HUES64 (cell line): ENCODE results near the gene PFN1.

ENCODE experiments used
- H3K27ac ChIP-seq: 2 replicates; pipeline ENCODE4 v1.7.0; 2013; ENCODE audit warnings: low read depth, low read length, inconsistent platforms
- H3K27me3 ChIP-seq: 2 replicates; pipeline ENCODE4 v1.6.1; 2013; ENCODE audit warnings: mild to moderate bottlenecking, low read length; ENCODE audit not compliant: insufficient read depth
- H3K36me3 ChIP-seq: 2 replicates; pipeline ENCODE4 v1.6.1; 2013; ENCODE audit warnings: mild to moderate bottlenecking, low read length; ENCODE audit not compliant: insufficient read depth
- H3K4me1 ChIP-seq: 2 replicates; pipeline ENCODE4 v1.6.1; 2013; ENCODE audit warnings: mild to moderate bottlenecking, low read length, moderate library complexity; ENCODE audit not compliant: insufficient read depth
- H3K4me3 ChIP-seq: 2 replicates; pipeline ENCODE4 v1.5.1; 2013; ENCODE audit warnings: mild to moderate bottlenecking, low read length, moderate library complexity
- H3K9ac ChIP-seq: 2 replicates; pipeline ENCODE4 v1.6.1; 2013; ENCODE audit warnings: mild to moderate bottlenecking, low read depth, low read length
- H3K9me3 ChIP-seq: 2 replicates; pipeline ENCODE4 v1.6.1; 2013; ENCODE audit warnings: low read depth, low read length; ENCODE audit not compliant: insufficient read depth
- WGBS: fragments of 150-250, 120-280 bp; methylation state at CpG from one replicate; pipeline ENCODE4 v1.1.7; 2013; ENCODE audit warnings: missing lambda C conversion rate; 5-methylcytosine and 5-hydroxymethylcytosine counted together

The PFN1 gene

DNA sequence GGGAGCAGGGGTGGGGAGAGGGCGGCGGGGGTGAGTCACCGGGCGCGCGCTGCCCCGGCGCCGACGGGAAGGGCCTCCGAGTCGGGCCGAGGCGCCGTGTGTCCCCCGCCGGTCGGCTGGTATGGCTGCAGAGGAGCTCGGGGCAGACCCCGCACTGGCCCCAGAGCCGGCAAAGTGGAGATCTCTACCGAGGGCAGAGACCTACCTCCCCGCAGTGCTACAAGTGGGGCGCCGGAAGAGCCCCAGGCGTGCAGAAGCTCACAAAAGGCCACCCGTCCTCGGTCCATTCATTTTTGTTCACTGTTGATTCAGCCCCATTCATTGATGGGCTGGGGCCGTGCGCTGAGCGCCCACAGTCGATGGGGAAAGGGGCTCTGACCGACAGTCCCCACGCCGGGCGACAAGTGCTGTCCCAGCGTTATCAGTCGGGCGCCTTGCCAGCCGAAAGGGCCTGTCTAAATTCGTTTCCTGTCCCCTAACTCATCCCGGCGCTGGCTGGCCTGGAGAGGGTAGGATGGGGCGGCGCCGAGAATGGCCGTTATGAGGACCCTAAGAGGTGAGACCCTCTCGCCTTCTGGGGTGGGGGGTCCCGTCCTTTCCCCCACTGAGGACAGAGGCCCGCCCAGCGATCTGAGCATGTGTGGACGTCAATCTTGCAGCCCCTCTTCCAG lies 1.9 kb upstream of the PFN1 start:
- H3K4me3 ChIP-seq: peak overlapping the region; percentile 76
- H3K9me3 ChIP-seq: no peaks in the 10 kb centered on the region
- WGBS: under 1% methylated on average over 52 of the region's 52 CpGs

DNA sequence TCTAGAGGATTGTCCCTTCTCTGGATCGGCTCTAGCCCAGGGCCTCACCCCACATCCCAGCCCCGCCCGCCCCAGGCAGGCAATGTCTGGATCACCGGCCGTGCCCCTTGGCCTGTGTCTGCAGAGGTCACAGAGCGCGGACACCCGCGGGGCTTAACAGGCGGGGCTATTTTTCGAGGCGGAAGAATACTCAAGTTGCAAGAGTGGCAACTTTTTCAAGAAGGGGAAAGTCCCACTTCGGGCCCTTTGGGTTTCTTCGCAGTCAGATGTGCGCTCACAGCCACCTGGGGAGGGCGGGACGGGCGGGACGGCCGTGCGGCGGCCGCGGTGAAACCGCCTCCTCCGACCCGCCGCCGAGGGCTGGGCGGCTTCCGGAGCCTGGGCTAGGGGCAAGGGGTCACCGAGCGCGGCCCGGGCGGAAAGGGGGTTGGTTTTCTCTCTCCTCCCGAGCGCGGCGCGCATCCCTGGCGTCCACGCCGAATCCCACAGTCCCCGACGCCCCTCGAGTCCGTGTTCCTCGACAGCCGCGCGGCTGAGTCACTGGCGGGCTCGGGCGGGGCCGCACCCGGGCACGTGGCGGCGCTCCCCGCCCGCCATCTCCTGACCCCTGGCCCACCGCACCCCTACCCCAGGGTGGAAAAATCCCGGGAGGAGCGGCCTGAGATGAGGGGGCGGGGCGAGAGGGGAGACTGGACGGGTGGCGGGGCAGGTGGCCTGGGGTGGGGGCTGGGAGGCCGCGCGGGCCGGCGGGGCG lies 1.2 kb upstream of the PFN1 start:
- peak overlapping the region; percentile 100 for H3K27ac ChIP-seq
- WGBS: under 1% methylated on average over 73 of the region's 75 CpGs
- H3K36me3 ChIP-seq: peaks cover 30% of the 10 kb centered on the region
- H3K9me3 ChIP-seq: no peaks in the 10 kb centered on the region
- peak overlapping the region; percentile 99 for H3K9ac ChIP-seq
- H3K27me3 ChIP-seq: no peaks in the 10 kb centered on the region
- peaks cover 32% of the 10 kb centered on the region for H3K4me1 ChIP-seq
- peak overlapping the region; percentile 99 for H3K4me3 ChIP-seq

More for the DNA sequence above, 1.9 kb upstream of the PFN1 start:
- Histone ChIP-seq H3K27me3 (no peaks in the 10 kb centered on the region), H3K27ac (peak overlapping the region; percentile 100), H3K36me3 (peaks cover 23% of the 10 kb centered on the region), H3K9ac (peak overlapping the region; percentile 90), H3K4me1 (peaks cover 27% of the 10 kb centered on the region)

DNA sequence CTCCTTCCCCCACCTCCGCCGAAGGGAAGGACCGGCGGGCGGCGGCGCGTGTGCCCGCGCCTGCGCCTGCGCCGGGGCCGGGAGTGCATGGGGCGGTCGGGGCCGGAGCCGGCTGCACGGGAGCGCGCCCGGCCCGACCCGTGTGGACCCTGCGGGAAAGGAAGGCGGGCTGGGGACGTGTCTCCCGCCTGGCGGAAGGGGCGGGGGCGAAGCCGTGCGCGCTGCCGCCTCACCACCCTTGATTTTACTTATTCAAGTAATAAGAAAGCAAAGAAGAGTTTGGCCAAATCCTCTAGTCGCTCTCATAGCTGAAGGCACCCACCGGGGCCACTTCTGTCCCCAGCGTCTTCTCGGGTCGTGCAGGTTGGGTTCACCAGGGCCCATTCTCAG lies 596 bp upstream of the PFN1 start:
- peaks cover 32% of the 10 kb centered on the region for H3K4me1 ChIP-seq
- H3K4me3 ChIP-seq: peak overlapping the region; percentile 99
- H3K27ac ChIP-seq: peak overlapping the region; percentile 100
- peak overlapping the region; percentile 99 for H3K9ac ChIP-seq
- under 1% methylated on average over 40 of the region's 40 CpGs for WGBS
- H3K9me3 ChIP-seq: no peaks in the 10 kb centered on the region
- H3K36me3 ChIP-seq: peaks cover 35% of the 10 kb centered on the region
- no peaks in the 10 kb centered on the region for H3K27me3 ChIP-seq

DNA sequence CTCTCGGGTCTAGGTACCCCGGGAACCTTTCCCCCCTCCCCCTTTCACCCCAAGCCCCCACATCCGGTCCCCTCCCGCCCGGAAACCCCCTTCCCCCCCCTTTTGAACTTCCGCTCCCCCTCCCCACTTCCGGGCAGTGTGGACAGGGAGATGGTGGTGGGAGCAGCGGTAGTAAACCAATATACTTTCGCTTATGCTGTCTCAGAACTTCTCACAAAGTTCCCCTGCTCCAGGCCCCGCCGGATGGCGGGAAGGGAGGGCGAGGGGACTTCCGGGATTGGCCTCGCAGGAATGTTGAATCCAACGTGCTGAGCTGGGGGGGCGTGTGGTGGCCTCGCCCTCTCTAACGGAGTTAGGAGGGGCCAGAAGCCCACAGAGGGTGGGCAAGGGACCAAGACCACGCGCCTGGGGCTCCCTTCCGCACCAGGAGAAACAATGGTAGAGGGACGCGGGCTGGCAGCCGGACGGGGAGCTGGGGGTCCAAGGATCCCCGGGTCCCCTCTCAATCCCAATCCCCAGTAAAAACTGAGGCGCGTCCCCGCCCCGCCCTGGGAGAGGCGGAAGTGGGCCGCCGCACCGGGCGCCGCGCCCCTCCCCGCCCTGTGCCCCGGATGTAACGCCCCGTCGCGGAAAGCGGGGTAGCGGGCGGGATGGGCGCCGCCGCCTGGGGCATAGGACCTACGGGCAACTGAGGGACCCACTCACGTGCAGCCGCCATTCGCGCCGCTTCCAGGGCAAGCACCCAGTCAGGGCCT lies 742 bp downstream of the PFN1 start:
- Histone ChIP-seq H3K4me1 (peaks cover 32% of the 10 kb centered on the region), H3K27me3 (no peaks in the 10 kb centered on the region), H3K27ac (peak overlapping the region; percentile 100), H3K9ac (peak overlapping the region; percentile 99), H3K36me3 (peaks cover 49% of the 10 kb centered on the region), H3K4me3 (peak overlapping the region; percentile 99), H3K9me3 (no peaks in the 10 kb centered on the region)
- WGBS: under 1% methylated on average over 48 of the region's 56 CpGs

DNA sequence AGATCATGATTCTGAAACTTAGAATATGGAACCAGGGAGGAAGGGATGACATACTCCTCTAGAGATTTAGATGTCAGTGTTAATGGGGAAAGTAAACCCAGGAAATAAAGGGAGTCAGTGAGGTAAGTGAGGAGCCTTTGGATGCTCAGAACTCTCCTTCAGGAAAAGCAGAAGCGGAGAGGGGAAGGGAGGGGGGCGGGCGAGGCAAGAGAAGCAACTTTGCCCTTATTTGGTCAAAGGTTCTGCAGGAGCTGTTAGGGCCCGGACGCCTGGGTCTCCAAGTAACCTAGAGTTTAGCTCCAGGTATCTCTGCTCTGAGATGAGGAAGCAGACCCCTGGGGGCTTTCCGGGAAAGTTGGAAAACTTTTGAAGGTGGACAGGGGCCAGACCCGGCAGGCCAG lies 1.3 kb downstream of the PFN1 start:
- H3K27me3 ChIP-seq: no peaks in the 10 kb centered on the region
- peak overlapping the region; percentile 74 for H3K9ac ChIP-seq
- H3K9me3 ChIP-seq: no peaks in the 10 kb centered on the region
- H3K4me3 ChIP-seq: peak overlapping the region; percentile 99
- 3% methylated on average over 7 of the region's 7 CpGs for WGBS
- peaks cover 32% of the 10 kb centered on the region for H3K4me1 ChIP-seq
- peak overlapping the region; percentile 100 for H3K27ac ChIP-seq
- peaks cover 54% of the 10 kb centered on the region for H3K36me3 ChIP-seq

DNA sequence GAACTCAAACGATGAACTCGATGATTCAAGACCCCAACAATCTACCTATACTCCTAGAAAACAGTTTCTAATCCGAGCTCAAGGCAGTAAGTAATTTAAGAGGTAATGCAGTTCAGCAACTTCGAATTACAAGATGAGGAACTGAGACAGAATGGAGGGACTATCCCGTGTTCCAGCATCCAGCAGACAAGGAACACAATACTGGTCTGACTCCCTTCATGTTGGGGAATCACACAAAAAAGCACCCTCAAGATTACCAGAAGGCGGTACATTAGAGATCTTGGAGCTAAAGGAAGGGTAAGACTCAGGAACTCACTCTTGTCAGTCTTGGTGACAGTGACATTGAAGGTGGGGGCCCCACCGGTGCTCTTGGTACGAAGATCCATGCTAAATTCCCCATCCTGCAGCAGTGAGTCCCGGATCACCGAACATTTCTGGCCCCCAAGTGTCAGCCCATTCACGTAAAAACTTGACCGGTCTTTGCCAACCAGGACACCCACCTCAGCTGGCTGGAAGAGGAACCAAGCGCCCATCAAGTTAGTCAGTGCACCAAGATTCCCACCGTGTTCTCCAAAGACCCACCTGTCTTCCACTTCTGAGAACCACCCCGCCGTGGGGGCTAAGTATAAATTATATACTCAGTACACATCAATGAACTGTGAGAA lies 1.9 kb downstream of the PFN1 start:
- H3K4me1 ChIP-seq: peaks cover 27% of the 10 kb centered on the region
- peaks cover 57% of the 10 kb centered on the region for H3K36me3 ChIP-seq
- peak overlapping the region; percentile 100 for H3K27ac ChIP-seq
- peak overlapping the region; percentile 74 for H3K9ac ChIP-seq
- H3K27me3 ChIP-seq: no peaks in the 10 kb centered on the region
- WGBS: 54% methylated on average over 14 of the region's 16 CpGs
- no peaks in the 10 kb centered on the region for H3K9me3 ChIP-seq
- peak overlapping the region; percentile 99 for H3K4me3 ChIP-seq

DNA sequence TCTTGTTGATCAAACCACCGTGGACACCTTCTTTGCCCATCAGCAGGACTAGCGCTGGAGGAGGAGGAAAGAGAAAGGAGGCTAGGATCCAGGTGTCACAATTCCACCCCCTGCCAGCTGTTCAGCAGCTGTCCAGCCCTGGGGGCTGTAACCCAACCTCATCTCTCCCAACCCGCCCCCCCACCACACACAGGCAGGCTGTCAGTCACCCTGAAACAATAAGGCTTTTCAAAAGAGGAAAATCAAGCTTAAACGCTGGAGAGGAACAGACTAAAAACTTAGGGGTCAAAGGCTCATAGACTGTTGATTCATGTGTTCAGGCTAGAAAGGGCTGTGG lies 2.4 kb downstream of the PFN1 start:
- Histone ChIP-seq H3K4me3 (peak overlapping the region; percentile 99; the same call in 1 of the 2 replicates), H3K27me3 (no peaks in the 10 kb centered on the region), H3K9ac (peak overlapping the region; percentile 74; the same call in 1 of the 2 replicates), H3K36me3 (peaks cover 57% of the 10 kb centered on the region), H3K4me1 (peaks cover 26% of the 10 kb centered on the region), H3K27ac (peak overlapping the region; percentile 100; the same call in 1 of the 2 replicates), H3K9me3 (no peaks in the 10 kb centered on the region)
- WGBS: 73% methylated on average over 4 of the region's 4 CpGs

DNA sequence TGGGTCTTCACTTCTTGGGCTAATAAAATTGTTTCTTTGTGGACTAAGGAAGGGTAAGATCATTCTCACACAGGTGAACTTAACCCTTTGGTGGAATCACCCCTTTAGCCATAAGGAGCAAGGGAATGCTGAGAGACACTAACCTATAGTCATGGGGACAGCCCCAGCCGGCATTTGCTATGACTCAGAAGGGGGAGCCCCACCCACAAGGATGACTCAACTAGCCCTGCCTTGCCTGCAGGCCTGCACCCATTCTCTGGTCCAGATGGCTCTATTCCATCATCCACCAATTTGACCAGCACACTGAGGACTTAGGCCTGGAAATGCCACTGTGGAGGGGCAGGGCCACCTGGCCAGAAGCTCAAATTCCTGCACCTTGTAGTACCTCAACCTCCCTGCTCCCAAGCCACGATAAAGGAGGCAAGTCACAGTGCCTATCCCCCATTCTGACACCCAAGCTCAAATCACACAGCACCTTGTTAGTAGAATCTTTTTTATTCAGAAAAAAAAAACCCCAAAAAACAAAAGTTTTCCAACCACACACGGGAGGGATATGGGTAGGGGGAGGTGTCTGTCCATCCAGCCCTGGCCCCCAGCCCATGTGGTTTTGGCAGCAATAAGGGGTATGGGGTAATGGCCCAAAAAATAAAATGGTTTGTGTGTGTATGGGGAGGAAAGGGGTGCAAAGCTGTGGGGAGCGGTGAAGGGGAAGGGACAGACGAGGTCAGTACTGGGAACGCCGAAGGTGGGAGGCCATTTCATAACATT lies 3.0 kb downstream of the PFN1 start:
- Histone ChIP-seq H3K9me3 (no peaks in the 10 kb centered on the region), H3K9ac (peak overlapping the region; percentile 25; the same call in 1 of the 2 replicates), H3K4me3 (peak overlapping the region; percentile 99; the same call in 1 of the 2 replicates), H3K27me3 (no peaks in the 10 kb centered on the region), H3K4me1 (peaks cover 24% of the 10 kb centered on the region; the same call in 1 of the 2 replicates), H3K27ac (peak overlapping the region; percentile 100), H3K36me3 (peaks cover 57% of the 10 kb centered on the region)
- 80% methylated on average over 7 of the region's 7 CpGs for WGBS

DNA sequence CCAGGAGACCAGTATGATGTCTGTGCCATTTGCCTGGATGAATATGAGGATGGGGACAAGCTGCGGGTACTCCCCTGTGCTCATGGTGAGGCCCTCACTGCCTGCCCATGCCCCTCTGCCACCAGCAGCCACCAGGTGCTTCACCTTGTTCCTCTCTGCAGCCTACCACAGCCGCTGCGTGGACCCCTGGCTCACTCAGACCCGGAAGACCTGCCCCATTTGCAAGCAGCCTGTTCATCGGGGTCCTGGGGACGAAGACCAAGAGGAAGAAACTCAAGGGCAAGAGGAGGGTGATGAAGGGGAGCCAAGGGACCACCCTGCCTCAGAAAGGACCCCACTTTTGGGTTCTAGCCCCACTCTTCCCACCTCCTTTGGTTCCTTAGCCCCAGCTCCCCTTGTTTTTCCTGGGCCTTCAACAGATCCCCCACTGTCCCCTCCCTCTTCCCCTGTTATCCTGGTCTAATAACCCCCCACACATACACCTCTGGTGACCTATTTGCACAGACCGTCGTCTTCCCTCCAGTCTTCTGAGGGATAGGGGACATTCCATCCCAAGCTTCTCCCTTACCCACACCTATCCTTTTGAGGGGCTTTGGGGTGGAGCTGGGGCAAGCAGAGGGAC lies 3.7 kb downstream of the PFN1 start:
- no peaks in the 10 kb centered on the region for H3K27me3 ChIP-seq
- peak overlapping the region; percentile 100 for H3K27ac ChIP-seq
- H3K9me3 ChIP-seq: no peaks in the 10 kb centered on the region
- 89% methylated on average over 6 of the region's 8 CpGs for WGBS
- peaks cover 24% of the 10 kb centered on the region; the same call in 1 of the 2 replicates for H3K4me1 ChIP-seq
- H3K4me3 ChIP-seq: 0 out of 2 replicates have a peak overlapping the region, but pooled peaks have one; percentile 99
- no peak overlapping the region; the same call in 1 of the 2 replicates for H3K9ac ChIP-seq
- peaks cover 57% of the 10 kb centered on the region for H3K36me3 ChIP-seq

DNA sequence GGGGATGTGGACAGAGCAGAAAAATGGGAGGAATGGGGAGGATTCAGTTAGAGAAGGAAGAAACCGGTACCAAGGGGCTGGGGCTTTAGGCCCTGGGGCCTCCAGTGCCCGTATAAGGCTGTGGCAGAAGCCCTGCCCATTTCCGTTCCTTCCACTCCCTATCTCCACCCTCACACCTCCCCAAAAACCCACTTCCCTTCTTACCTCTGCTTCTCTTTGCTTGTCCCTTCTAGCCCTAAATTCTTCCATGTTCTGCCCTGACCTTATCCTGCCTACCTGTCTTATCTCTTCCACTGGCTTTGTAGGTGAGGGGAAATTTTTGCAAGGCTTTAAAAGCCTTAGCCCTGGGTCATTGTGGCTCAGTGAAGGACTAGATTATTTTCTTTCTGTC lies 4.2 kb downstream of the PFN1 start:
- H3K36me3 ChIP-seq: peaks cover 57% of the 10 kb centered on the region
- no peaks in the 10 kb centered on the region for H3K9me3 ChIP-seq
- peaks cover 24% of the 10 kb centered on the region; the same call in 1 of the 2 replicates for H3K4me1 ChIP-seq
- no peaks in the 10 kb centered on the region for H3K27me3 ChIP-seq
- peak overlapping the region; percentile 100; the same call in 1 of the 2 replicates for H3K27ac ChIP-seq
- WGBS: 87% methylated on average over 3 of the region's 3 CpGs
- no peak overlapping the region; the same call in 1 of the 2 replicates for H3K9ac ChIP-seq
- H3K4me3 ChIP-seq: no peak overlapping the region
